Forelimb muscle (tissue), 1 donor: Measurements from ENCODE around the gene CHRNB2. TPM values are rescaled to one million over a fixed set of nuclear protein-coding genes. Genes with fewer than 3 reads are reported as not detected.
"Not testable (repeated sequence)": the region's sequence is repeated elsewhere in the genome, so short reads cannot be mapped to it uniquely, and the experiment has no call there.

Source experiments
- DNase-seq: peaks from one replicate; pipeline ENCODE4 v3.0.0-alpha.2; 2013; ENCODE audit warnings: low read depth
- polyA plus RNA-seq: library from polyadenylated mRNA; unstranded; fragments of 120-200 nt; gene quantifications from one replicate; pipeline ENCODE4 v1.2.1, GENCODE V29; 2013; ENCODE audit not compliant: insufficient read length

Gene CHRNB2, protein sequence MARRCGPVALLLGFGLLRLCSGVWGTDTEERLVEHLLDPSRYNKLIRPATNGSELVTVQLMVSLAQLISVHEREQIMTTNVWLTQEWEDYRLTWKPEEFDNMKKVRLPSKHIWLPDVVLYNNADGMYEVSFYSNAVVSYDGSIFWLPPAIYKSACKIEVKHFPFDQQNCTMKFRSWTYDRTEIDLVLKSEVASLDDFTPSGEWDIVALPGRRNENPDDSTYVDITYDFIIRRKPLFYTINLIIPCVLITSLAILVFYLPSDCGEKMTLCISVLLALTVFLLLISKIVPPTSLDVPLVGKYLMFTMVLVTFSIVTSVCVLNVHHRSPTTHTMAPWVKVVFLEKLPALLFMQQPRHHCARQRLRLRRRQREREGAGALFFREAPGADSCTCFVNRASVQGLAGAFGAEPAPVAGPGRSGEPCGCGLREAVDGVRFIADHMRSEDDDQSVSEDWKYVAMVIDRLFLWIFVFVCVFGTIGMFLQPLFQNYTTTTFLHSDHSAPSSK
- 0.23 TPM for polyA plus RNA-seq

DNA sequence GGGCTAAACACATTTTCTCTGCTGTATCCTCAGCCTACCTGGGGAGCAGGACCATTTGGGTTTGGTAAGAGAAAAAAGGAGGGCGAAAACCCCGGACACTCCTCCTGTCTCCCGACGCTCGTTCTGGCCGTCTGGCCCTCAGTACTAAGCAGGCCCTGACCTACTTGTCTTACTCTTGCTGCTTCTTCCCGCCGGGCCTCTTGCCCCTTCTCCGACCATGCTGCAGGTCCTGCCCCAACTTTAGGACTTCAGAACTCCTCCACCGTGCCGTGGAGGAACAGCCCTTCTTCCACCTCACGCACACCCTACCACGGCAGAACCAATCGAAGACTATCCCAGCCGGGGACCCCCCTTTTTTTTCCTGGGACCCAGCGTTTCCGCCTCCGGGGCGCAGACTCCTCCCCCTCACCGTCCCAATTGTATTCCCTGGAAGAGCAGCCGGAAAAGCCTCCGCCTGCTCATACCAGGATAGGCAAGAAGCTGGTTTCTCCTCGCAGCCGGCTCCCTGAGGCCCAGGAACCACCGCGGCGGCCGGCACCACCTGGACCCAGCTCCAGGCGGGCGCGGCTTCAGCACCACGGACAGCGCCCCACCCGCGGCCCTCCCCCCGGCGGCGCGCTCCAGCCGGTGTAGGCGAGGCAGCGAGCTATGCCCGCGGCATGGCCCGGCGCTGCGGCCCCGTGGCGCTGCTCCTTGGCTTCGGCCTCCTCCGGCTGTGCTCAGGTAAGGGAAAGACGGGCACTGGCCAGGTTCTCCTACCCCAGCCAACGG, at the start of gene CHRNB2:
CHRNB2 (plus strand) TSS at position 393 of the 771 bp plus-strand sequence; CDS start at position 660, 267 bp downstream.
- DNase-seq, result no peak

- no peak for DNase-seq
These were observed 48.0 kb upstream of the CHRNB2 start for GRCh38 chr1:154519591-154519991.

DNA sequence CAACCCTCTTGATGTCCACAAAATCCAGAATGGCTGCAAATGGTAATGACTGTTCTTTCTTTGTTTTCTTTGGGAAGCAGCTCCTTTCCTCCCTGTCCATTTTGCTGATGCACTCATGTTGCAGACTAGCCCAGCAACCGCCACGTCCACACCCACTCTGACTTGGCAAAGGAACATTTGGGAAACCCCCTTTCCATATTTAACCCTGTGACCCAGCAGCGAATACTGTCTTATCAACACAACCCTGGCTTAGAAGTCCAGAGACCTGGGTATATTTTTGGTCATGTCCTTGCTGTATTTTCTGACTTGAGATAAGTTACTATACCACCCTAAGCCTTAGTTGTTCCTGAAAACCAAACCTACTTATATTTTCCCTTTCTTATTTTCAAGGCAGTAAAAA, 47.2 kb upstream of the CHRNB2 start:
- DNase-seq, result no peak

GRCh38 chr1:154521695-154522094, 45.9 kb upstream of the CHRNB2 start:
- DNase-seq, result no peak

DNA sequence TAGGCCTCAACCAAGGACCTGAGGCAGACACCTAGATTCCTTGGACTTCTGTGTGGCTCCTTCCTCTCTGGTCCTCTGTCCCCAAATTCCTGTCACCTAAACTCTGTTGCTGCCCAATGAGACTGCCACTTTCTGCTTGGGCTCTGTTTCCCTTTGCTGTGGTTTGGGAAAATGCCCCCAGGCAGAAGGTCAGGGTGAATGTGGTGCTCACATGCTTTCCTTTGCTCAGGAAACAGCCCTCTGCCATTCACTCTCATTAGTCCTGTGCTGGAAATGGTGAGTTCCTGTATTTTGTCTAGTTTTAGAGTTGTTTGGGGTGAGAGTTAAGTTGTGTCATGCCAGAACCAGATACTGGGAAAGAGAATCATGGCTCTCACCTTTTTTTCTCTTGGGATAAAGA, 42.7 kb upstream of the CHRNB2 start:
- DNase-seq, result no peak

DNA sequence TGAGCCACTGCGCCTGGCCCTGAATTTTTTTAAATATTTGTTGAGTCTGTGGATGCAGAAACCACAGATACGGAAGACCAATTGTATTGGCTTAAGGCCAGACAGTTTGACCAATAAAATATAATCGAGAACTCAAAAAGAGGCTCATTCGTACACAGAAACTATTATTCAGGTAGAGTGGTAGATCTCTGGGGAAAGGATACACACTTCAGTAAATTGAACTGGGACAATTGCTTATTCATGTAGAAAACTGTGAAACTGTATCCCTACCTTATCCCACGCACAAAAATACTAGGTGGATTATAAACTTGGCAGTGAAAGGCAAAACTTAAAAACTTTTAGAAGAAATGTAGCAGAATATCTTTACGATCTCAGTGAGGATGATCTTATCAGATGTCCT, 40.4 kb upstream of the CHRNB2 start:
- DNase-seq, result no peak

DNA sequence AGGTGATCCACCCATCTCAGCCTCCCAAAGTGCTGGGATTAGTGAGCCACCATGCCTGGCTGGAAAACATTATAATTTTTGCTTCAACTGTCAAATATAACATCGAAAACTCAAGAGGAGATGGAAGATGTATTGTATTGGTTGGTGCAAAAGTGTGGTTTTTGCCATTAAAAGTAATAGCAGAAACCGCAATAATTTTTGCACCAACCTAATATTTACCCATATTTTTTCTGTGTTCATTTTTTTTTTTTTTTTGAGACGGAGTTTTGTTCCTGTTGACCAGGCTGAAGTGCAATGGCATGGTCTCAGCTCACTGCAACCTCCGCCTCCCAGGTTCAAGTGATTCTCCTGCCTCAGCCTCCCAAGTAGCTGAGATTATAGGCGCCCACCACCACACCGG, 38.3 kb upstream of the CHRNB2 start:
- no peak for DNase-seq

DNA sequence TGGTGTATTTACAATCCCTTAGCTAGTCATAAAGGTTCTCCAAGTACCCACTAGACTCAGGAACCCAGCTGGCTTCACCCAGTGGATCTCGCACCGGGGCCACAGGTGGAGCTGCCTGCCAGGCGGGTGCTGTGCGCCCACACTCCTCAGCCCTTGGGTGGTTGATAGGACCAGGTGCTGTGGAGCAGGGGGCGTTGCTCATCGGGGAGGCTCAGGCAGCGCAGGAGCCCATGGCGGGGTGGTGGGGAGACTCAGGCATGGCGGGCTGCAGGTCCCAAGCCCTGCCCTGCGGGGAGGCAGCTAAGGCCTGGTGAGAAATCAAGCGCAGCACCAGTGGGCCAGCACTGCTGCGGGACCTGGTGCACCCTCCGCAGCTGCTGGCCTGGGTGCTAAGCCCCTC, 35.6 kb upstream of the CHRNB2 start:
- DNase-seq, result not testable (repeated sequence)

DNA sequence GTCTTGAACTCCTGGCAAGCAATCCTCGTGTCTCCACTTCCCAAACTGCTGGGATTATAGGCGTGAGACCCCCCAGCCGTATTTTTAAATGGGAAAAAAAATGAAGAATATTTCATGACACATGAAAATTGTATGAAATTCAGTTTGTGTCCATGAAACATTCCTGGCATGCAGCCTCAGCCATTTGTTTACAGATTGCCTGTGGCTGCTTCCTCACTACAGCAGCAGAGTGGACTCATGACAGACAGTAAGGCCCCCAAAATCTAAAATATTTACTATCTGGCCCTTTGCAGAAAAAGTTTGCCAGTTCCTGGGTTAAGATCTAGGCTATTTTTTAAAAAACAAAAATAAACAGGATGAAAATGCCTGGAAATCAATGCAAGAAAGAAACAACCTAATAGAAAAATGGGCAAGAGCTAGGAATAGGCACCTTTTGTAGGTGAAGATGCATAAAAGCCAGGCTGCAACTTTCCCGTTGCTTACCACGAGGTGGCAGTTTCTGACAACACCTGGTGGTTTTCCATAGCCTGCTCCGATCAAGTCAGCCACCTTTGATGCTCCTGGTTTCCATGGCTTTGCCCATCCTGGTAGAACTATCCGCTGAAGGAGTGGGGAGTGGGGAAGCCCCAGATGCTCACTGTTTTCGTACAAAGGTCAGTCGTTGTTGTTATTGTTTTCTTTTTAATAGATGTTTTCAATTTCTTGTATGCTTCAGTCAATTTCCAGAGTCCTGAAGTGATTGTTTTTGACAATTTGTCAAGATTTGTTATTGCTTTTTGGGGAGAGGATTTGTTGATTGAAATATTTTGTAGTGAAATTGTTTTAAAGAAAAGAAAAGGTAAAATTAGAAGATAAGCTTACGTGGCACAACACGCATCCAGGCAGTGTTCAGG, 33.4 kb upstream of the CHRNB2 start:
- DNase-seq, result no peak

- DNase-seq, result no peak
These were observed 31.0 kb upstream of the CHRNB2 start for GRCh38 chr1:154536570-154536969.

GRCh38 chr1:154539486-154540483, 27.8 kb upstream of the CHRNB2 start:
- DNase-seq, result no peak

GRCh38 chr1:154541231-154541630, 26.3 kb upstream of the CHRNB2 start:
- DNase-seq, result no peak

DNA sequence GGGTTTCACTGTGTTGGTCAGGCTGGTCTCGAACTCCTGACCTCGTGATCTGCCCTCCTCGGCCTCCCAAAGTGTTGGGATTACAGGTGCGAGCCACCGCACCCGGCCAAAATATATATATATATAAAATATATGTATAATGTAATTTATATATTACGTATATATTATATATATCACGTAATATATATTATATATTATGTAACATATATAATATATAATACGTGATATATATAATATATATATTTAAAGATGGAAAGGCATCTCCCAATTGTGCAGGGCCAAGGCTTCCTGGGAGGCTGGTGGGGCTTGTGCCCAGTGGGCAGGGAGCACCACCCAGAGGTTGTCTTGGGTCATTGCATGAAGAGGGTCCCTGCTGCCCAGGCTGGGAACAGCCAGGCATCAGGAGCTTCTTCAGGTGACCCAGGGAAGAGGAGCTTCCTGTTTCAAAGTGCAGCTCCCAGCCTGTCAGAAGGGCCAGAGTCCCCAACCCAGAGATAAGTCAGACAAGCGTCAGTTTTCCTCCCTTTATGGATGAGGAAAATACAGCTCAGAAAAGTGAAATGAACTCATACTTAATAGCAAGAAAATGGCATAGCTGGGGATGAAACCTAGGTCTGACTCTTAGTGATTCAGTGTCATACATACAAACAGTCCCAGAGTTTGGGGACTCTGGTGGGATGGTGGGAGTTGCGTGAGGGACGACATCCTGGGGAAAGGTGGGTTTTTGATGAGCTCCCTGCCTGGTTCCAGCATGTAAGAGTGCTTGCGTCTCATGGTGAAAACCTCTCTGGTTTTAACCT, 21.1 kb upstream of the CHRNB2 start:
- no peak for DNase-seq

GRCh38 chr1:154547105-154547732, 20.4 kb upstream of the CHRNB2 start:
- no peak for DNase-seq

GRCh38 chr1:154548028-154548427, 19.6 kb upstream of the CHRNB2 start:
- no peak for DNase-seq

DNA sequence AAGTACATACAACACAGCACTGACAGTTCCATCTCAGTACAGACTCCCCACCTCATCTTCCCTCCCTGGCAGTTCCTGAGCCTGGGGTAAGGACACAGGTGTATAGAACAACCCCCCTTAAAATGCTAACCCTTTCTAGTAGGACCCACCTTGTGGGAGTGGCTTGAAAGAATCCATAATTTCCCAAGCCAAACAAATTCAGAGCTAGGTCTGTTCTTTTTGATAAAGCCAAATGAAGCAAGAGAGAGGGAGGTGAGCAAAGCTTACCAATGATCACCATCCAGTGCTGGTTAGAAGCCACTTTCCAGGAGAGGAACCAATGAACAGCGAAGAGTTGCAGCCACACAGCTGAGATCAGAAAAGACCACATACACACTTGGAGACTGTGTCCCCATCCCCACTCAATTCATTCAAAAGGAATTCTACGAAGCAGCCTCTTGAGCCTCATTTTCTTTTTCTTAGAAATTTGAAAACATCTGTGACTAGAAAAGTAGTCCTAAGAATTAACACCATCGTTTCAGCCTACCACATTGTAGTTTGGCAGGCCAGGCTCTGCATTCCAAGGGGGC, 18.3 kb upstream of the CHRNB2 start:
- no peak for DNase-seq

- no peak for DNase-seq
These were observed 17.5 kb upstream of the CHRNB2 start for GRCh38 chr1:154550070-154550469.

DNA sequence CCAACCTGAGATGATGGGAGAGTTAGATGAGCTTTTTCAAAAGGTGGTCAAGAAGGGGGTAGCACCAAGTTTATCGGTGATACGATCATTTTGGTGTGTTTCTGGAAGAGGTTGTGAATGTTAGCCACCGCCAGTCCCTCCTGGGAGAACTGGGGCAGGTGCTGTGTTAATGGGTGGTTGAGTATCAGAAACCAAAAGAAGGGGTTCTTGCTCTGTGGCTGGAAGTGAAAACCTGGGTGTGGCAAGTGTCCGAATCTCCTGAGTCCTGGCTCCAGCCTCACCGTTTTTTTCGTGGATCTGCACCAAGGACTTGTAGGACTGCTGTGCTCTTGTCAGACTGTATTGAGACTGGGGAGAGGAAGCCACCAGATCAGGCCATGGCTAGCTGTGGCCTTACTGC, 16.9 kb upstream of the CHRNB2 start:
- no peak for DNase-seq

GRCh38 chr1:154551474-154551873, 16.1 kb upstream of the CHRNB2 start:
- DNase-seq, result no peak
